ENCODE results near the gene UBXN7. TPM values are rescaled to one million over a fixed set of nuclear protein-coding genes. Genes with fewer than 3 reads are reported as not detected.

The UBXN7 gene
- total RNA-seq, 1 experiment from 2014 or later, result 10.2 TPM

DNA sequence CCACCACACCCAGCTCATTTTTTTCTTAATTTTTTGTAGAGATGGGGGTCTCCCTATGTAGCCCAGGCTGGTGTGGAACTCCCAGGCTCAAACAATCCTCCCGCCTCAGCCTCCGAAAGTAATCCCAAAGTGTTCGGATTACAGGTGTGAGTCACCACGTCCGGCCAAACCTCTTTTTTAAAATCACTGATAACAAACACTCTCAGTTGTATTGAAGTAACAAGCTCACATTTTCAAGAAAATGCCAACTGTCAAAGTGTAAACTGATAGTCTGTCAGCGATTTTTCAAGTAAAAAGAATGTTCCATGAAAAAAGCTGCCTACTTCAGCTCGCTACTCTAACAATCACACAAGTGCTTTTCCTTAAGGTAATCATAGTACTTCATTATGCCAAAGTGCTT lies 33.4 kb downstream of the UBXN7 start:
- Histone ChIP-seq H3K27me3 (ENCODE audit: low read length) (no peaks in the 10 kb centered on the region), H3K9ac (ENCODE audit: low read length) (no peak overlapping the region), H3K36me3 (ENCODE audit: low read depth, low read length) (peaks cover 2% of the 10 kb centered on the region; the same call in 1 of the 2 replicates), H3K9me3 (ENCODE audit: low read length) (no peaks in the 10 kb centered on the region), H3K27ac (ENCODE audit: low read length) (no peak overlapping the region), H3K9me2 (replicated peaks; ENCODE audit: low read length) (no peaks in the 10 kb centered on the region), H3K4me1 (ENCODE audit: insufficient read depth, low read length) (peaks cover 23% of the 10 kb centered on the region), H3K4me3 (ENCODE audit: low read length) (no peak overlapping the region), H3F3A (ENCODE audit: low read length, unreplicated experiment) (no peaks in the 10 kb centered on the region), H4K20me1 (ENCODE audit: low read length) (no peaks in the 10 kb centered on the region), H2AFZ (ENCODE audit: low read length) (no peak overlapping the region), H3K4me2 (ENCODE audit: low read length) (peak overlapping the region; percentile 37; the same call in 1 of the 2 replicates), H3K79me2 (ENCODE audit: low read length) (no peaks in the 10 kb centered on the region)
- POLR2A ChIA-PET (ENCODE audit: unreplicated experiment), result no interaction called here
- ATAC-seq, result no peak
- no TSS peak for BruUV-seq (replicated peaks)
- CTCF ChIA-PET, result no interaction called here
- DNase-seq, result peak; percentile 31
- intact Hi-C loops (cut with micrococcal nuclease), result no loop called here
- TF ChIP-seq EZH2phosphoT487 (IDR thresholded peaks at IDR 0.05; ENCODE audit: borderline replicate concordance, low read length) (no peak), EZH2 (IDR thresholded peaks at IDR 0.05; ENCODE audit: low read length, unreplicated experiment) (no peak)
- TF ChIP-seq, protein P1, sequence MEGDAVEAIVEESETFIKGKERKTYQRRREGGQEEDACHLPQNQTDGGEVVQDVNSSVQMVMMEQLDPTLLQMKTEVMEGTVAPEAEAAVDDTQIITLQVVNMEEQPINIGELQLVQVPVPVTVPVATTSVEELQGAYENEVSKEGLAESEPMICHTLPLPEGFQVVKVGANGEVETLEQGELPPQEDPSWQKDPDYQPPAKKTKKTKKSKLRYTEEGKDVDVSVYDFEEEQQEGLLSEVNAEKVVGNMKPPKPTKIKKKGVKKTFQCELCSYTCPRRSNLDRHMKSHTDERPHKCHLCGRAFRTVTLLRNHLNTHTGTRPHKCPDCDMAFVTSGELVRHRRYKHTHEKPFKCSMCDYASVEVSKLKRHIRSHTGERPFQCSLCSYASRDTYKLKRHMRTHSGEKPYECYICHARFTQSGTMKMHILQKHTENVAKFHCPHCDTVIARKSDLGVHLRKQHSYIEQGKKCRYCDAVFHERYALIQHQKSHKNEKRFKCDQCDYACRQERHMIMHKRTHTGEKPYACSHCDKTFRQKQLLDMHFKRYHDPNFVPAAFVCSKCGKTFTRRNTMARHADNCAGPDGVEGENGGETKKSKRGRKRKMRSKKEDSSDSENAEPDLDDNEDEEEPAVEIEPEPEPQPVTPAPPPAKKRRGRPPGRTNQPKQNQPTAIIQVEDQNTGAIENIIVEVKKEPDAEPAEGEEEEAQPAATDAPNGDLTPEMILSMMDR (conservative IDR thresholded peaks at IDR 0.05; ENCODE audit: low read depth, low read length), result no peak

DNA sequence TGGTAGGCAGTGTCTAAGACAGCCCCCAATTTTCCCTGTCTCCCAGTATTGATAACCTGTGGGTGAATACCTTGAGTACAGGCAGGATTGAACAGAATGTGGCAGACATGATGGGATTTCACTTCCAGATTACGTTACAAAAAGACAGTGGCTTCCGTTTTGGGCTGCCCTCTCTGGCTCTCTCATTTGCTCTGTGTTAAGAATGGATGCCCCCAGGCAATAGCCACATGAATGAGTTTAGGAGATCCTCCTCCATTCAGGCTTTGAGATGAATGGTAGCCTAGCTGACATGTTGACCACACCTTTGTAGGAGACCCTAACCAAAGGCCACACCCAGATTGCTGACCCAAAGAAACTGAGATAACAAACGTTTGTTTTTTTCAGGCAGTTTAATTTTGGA lies 34.3 kb downstream of the UBXN7 start:
- intact Hi-C loops (cut with micrococcal nuclease), result no loop called here
- H3K79me2 ChIP-seq (ENCODE audit: low read length), result no peaks in the 10 kb centered on the region
- H3K4me3 ChIP-seq (ENCODE audit: low read length), result no peak overlapping the region

DNA sequence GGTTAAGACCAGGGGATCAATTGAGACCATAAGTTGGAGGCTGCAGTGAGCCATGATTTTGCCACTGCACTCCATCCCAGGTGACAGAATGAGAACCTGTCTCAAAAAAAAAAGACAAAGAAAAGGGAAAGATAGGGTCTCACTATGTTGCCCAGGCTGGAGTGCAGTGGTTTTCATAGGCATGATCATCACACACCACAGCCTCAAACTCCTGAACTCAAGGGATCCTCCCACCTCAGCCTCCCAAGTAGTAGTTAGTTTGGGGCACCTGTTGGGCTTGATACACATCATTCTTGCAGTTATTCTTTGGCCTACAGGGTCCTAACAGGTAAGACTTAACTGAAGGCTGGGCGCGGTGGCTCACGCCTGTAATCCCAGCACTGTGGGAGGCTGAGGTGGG lies 42.1 kb downstream of the UBXN7 start:
- Histone ChIP-seq H4K20me1 (ENCODE audit: low read length) (no peaks in the 10 kb centered on the region), H3K9ac (ENCODE audit: low read length) (no peak overlapping the region), H3K9me2 (replicated peaks; ENCODE audit: low read length) (no peaks in the 10 kb centered on the region), H3K4me2 (ENCODE audit: low read length) (no peak overlapping the region), H3K4me1 (ENCODE audit: insufficient read depth, low read length) (no peaks in the 10 kb centered on the region), H3K9me3 (ENCODE audit: low read length) (no peaks in the 10 kb centered on the region), H3K4me3 (ENCODE audit: low read length) (no peak overlapping the region), H3K79me2 (ENCODE audit: low read length) (no peaks in the 10 kb centered on the region), H3K36me3 (ENCODE audit: low read depth, low read length) (peaks cover 9% of the 10 kb centered on the region; the same call in 1 of the 2 replicates), H3F3A (ENCODE audit: low read length, unreplicated experiment) (no peaks in the 10 kb centered on the region), H3K27me3 (ENCODE audit: low read length) (no peaks in the 10 kb centered on the region), H3K27ac (ENCODE audit: low read length) (no peak overlapping the region), H2AFZ (ENCODE audit: low read length) (no peak overlapping the region)
- ChIA-PET CTCF (no interaction called here), POLR2A (ENCODE audit: unreplicated experiment) (no interaction called here)
- DNase-seq (no peak), ATAC-seq (no peak)
- BruUV-seq (replicated peaks), result no TSS peak
- intact Hi-C loops (cut with micrococcal nuclease), result no loop called here
- no peak for TF ChIP-seq EZH2phosphoT487 (IDR thresholded peaks at IDR 0.05; ENCODE audit: borderline replicate concordance, low read length)
- no peak for TF ChIP-seq EZH2 (IDR thresholded peaks at IDR 0.05; ENCODE audit: low read length, unreplicated experiment)
- TF ChIP-seq, protein P1 (conservative IDR thresholded peaks at IDR 0.05; ENCODE audit: low read depth, low read length), result no peak

More for the DNA sequence above, 34.3 kb downstream of the UBXN7 start:
- H4K20me1 ChIP-seq (ENCODE audit: low read length), result no peaks in the 10 kb centered on the region
- H3K4me2 ChIP-seq (ENCODE audit: low read length), result no peak overlapping the region
- H3F3A ChIP-seq (ENCODE audit: low read length, unreplicated experiment), result no peaks in the 10 kb centered on the region
- no peak overlapping the region for H3K27ac ChIP-seq (ENCODE audit: low read length)
- no peak for DNase-seq
- ChIA-PET POLR2A (ENCODE audit: unreplicated experiment) (no interaction called here), CTCF (no interaction called here)
- ATAC-seq, result no peak
- H3K4me1 ChIP-seq (ENCODE audit: insufficient read depth, low read length), result peaks cover 23% of the 10 kb centered on the region
- H3K9ac ChIP-seq (ENCODE audit: low read length), result no peak overlapping the region
- no TSS peak for BruUV-seq (replicated peaks)
- H3K9me2 ChIP-seq (replicated peaks; ENCODE audit: low read length), result no peaks in the 10 kb centered on the region
- peaks cover 2% of the 10 kb centered on the region; the same call in 1 of the 2 replicates for H3K36me3 ChIP-seq (ENCODE audit: low read depth, low read length)
- TF ChIP-seq, protein P1 (conservative IDR thresholded peaks at IDR 0.05; ENCODE audit: low read depth, low read length), result no peak
- TF ChIP-seq EZH2 (IDR thresholded peaks at IDR 0.05; ENCODE audit: low read length, unreplicated experiment) (no peak), EZH2phosphoT487 (IDR thresholded peaks at IDR 0.05; ENCODE audit: borderline replicate concordance, low read length) (no peak)
- no peak overlapping the region for H2AFZ ChIP-seq (ENCODE audit: low read length)
- no peaks in the 10 kb centered on the region for H3K9me3 ChIP-seq (ENCODE audit: low read length)
- H3K27me3 ChIP-seq (ENCODE audit: low read length), result no peaks in the 10 kb centered on the region

Measured in PC-3 (cell line).